Muscle layer of colon (tissue), 2 donors: ENCODE results near the gene CDIP1.

ENCODE experiments used
- H3K27ac ChIP-seq: one replicate; pipeline ENCODE4 v1.7.0; 2013; ENCODE audit warnings: low read depth, mild to moderate bottlenecking, low read length, moderate library complexity
- H3K27me3 ChIP-seq, 2 donors: one replicate each; pipeline ENCODE4 v1.7.0; 2013; ENCODE audit warnings: low read length in 2 of 2, mild to moderate bottlenecking in 2 of 2; ENCODE audit not compliant: insufficient read depth in 2 of 2, control insufficient read depth in 1 of 2
- H3K36me3 ChIP-seq: one replicate; pipeline ENCODE4 v1.7.0; 2013; ENCODE audit warnings: mild to moderate bottlenecking, low read length; ENCODE audit not compliant: insufficient read depth
- H3K4me1 ChIP-seq: one replicate; pipeline ENCODE4 v1.7.0; 2013; ENCODE audit warnings: mild to moderate bottlenecking, low read length; ENCODE audit not compliant: insufficient read depth
- H3K4me3 ChIP-seq, 2 donors: one replicate each; pipeline ENCODE4 v1.7.0; 2013; ENCODE audit warnings: low read length in 2 of 2, low read depth in 1 of 2, mild to moderate bottlenecking in 1 of 2, moderate library complexity in 1 of 2
- H3K9ac ChIP-seq: one replicate; pipeline ENCODE4 v1.7.0; 2013; ENCODE audit warnings: low read length
- H3K9me3 ChIP-seq: one replicate; pipeline ENCODE4 v1.7.0; 2013; ENCODE audit warnings: mild to moderate bottlenecking, low read length
- donor health status: abdominal sarcoma.
- donor health status: Adenocarcinoma of cecum.

CDIP1 gene

DNA sequence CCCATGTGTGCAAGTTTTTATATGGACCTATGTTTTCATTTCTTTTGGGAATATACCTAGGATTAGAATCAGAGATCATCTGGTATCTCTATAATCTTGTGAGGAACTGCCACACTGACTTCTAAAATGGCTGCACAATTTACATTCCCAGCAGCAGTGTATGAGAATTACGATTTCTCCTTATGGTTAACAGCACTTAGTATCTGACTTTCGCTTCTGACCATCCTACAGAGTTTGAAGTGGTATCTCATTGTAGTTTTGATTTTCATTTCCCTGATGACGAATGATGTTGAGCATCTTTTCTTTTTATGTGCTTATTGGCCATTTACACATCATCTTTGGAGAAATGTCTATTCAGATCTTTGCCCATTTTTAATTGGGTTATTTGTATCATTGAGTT, 27.6 kb upstream of the CDIP1 start:
- no peak overlapping the region for H3K4me3 ChIP-seq
- H3K4me1 ChIP-seq = no peaks in the 10 kb centered on the region
- H3K9ac ChIP-seq = no peak overlapping the region
- H3K36me3 ChIP-seq = no peaks in the 10 kb centered on the region
- no peaks in the 10 kb centered on the region for H3K27me3 ChIP-seq
- no peak overlapping the region for H3K27ac ChIP-seq
- H3K9me3 ChIP-seq = no peaks in the 10 kb centered on the region

DNA sequence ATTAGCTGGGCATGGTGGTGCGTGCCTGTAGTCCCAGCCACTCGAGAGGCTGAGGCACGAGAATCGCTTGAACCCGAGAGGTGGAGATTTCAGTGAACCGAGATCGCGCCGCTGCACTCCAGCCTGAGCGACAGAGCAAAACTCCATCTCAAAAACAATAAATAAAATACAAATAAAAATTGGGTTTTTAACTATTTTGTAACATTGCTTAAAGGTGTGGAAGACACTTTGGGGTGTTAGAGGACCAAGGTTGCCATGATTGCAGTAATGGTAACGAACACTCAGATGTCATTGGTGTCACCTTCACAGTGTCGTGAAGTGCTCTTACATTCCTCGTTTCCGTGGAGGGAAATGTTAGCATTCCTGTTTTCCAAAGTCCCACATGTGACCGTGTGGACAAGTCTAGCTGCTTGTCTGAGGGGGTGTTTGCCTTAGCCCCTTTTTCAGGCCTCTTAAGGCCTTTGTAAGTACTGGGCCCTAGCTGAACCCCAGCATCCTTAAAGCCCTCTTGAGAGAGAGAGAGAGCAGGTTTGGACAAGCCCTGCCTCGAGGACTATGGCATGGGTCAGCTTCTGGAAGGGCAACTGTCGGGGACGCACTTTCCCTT, 26.2 kb upstream of the CDIP1 start:
- Histone ChIP-seq H3K9me3 (no peaks in the 10 kb centered on the region), H3K9ac (no peak overlapping the region), H3K27ac (no peak overlapping the region), H3K27me3 (no peaks in the 10 kb centered on the region), H3K4me1 (no peaks in the 10 kb centered on the region), H3K4me3 (no peak overlapping the region), H3K36me3 (no peaks in the 10 kb centered on the region)

DNA sequence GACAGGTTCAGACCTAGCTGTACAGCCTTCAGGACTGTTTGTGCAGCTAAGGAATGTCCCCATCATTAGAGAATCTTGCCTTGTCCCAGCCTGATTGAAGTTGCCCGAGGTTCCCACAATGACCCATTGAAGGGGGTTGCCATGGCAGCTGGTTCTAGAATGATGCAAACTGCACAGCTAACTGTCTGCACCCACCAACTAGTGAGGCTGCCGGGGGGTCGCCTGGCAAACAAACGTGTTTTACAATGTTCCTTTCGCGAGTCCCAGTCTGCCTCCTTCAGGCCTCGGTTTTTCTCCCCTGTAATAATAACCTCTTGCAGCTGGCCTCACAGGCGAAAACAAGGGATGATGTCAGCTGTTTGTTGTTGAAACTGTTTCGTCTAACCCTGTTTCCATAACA, 23.0 kb upstream of the CDIP1 start:
- no peaks in the 10 kb centered on the region for H3K27me3 ChIP-seq
- no peaks in the 10 kb centered on the region for H3K4me1 ChIP-seq
- H3K9me3 ChIP-seq = no peaks in the 10 kb centered on the region
- no peaks in the 10 kb centered on the region for H3K36me3 ChIP-seq
- H3K27ac ChIP-seq = no peak overlapping the region
- H3K4me3 ChIP-seq = no peak overlapping the region
- H3K9ac ChIP-seq = no peak overlapping the region

DNA sequence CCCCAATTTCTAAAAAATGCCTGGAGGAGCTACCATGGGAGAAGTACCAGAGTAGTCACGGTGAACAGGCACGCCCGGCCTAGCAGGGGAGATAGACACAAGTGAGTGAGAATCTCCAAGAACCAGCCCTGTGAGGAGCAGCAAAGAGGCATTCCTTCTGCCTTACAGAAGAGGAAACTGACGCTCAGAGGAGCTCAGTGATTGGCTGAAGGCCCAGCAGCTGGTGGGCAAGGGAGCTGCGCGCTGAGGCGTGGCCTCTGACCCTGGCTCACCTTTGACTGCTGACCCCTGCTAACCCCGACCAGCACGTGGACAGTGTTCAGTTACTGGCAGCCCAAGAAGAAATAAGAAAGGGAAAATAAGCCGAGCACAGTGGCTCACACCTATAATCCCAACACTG, 19.4 kb upstream of the CDIP1 start:
- Histone ChIP-seq H3K9ac (no peak overlapping the region), H3K4me1 (no peaks in the 10 kb centered on the region), H3K27ac (no peak overlapping the region), H3K27me3 (no peaks in the 10 kb centered on the region), H3K4me3 (no peak overlapping the region), H3K9me3 (no peaks in the 10 kb centered on the region), H3K36me3 (no peaks in the 10 kb centered on the region)

DNA sequence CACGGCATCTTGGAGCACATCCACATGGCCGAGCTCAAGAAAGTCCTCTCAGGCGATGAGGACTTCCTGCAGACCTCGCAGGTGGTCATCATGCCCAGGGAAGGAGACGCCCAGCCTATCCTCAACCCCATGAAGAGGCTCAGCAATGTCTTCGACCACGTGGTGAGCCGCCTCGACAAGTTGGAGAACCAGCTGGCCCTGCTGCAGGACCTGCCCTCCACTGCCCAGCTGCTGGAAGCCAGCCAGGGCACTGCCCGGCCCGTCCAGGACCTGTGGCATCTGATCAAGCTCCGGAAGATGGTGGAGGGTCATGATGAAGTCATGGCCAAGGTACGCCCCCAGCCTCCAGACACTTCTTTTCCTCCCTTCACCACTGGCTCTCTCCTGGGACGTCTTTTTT, 18.0 kb upstream of the CDIP1 start:
- no peak overlapping the region for H3K9ac ChIP-seq
- no peak overlapping the region for H3K27ac ChIP-seq
- H3K4me1 ChIP-seq = no peaks in the 10 kb centered on the region
- no peaks in the 10 kb centered on the region for H3K27me3 ChIP-seq
- no peaks in the 10 kb centered on the region for H3K9me3 ChIP-seq
- H3K36me3 ChIP-seq = no peaks in the 10 kb centered on the region
- H3K4me3 ChIP-seq = no peak overlapping the region

DNA sequence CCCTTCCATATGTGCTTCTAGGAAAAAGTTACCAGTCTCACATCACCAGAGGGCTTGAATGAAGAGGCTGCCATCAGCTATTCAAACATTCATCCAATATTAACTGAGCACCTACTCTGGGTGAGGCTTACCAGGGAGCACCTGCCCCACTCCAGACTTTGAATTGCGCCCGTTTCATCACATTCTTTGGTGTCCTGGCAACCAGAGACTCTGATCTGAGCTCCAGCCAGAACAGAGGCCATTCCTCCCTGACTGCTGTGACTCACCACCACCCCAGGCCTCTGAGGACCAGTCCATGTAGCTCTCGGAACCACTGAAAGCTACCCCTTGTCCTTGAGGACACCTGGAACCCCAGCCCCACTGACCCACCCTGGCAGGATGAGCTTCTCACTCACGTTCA, 17.5 kb upstream of the CDIP1 start, which contains the start of gene C16orf96:
Gene C16orf96 (plus strand): TSS at position 229 of the 400 bp plus-strand sequence. CDS start 150 bp downstream, at position 379.
- Histone ChIP-seq H3K4me3 (no peak within 1 kb of the TSS), H3K9me3 (no peaks in the 10 kb centered on the region), H3K4me1 (no peaks in the 10 kb centered on the region), H3K9ac (no peak within 1 kb of the TSS), H3K27me3 (no peaks in the 10 kb centered on the region), H3K27ac (no peak within 1 kb of the TSS), H3K36me3 (no peaks in the 10 kb centered on the region)

DNA sequence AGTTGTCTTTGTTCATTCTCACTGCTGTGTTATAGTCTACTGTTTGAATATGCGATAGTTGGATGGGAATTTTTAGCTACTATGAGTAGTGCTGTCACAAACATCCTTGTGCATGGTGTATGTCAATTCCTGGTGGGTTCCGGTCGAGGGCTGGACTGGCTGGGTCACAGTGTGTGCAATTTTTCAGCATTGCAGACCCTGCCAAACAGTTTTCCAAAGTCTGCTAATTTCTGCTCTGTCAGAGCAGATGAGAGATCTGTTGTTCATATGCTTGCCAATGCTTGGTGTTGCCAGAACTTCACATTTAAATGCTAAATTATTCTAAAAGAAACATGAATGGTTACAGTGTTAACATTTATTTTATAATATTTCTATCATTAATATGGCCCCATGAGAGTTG, 14.0 kb upstream of the CDIP1 start:
- Histone ChIP-seq H3K9me3 (no peaks in the 10 kb centered on the region), H3K4me3 (no peak overlapping the region), H3K4me1 (no peaks in the 10 kb centered on the region), H3K27me3 (no peaks in the 10 kb centered on the region), H3K9ac (no peak overlapping the region), H3K36me3 (no peaks in the 10 kb centered on the region), H3K27ac (no peak overlapping the region)

DNA sequence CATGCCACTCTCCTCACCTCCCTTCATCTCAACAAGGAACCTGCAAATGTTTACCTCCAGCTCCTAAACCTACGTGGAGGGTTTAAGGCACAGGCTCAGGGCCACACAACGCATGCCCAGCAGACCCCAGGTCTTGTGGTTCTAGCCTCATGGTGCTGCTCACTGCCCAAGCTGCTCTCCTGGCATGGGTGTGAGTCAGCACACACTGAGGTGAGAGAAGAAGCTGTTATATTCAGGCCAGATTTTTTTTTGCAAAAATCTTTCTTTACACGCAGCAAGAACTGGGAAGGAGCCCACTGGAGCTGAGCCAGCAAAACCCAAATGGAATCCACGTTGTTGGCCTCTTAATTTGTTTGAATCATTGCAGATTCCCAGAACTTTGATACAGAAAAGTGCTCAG, 12.0 kb upstream of the CDIP1 start:
- Histone ChIP-seq H3K9me3 (no peaks in the 10 kb centered on the region), H3K36me3 (no peaks in the 10 kb centered on the region), H3K27me3 (no peaks in the 10 kb centered on the region), H3K9ac (no peak overlapping the region), H3K4me1 (no peaks in the 10 kb centered on the region), H3K27ac (no peak overlapping the region), H3K4me3 (no peak overlapping the region)

DNA sequence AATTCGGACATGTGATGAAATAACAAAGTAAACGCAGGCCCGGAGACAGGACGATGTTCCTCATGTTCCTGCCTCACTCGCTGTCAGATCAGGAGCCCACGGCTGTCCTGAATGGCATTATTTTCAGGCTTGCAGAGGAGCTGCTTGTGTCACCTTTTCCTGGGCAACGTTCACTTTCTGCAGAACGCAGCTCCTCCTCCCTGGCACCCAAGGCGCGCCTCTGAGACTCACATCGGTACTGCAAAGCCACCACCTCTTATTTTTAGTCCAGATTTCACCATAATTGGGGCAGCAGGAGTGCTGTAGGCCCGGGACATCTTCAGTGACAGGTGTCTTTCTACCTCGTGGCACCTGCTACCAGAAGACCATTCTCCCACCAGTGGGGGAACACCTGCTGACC, 9.6 kb upstream of the CDIP1 start:
- H3K4me1 ChIP-seq = no peaks in the 10 kb centered on the region
- no peak overlapping the region for H3K4me3 ChIP-seq
- H3K27me3 ChIP-seq = no peaks in the 10 kb centered on the region
- no peaks in the 10 kb centered on the region for H3K36me3 ChIP-seq
- no peak overlapping the region for H3K9ac ChIP-seq
- H3K9me3 ChIP-seq = no peaks in the 10 kb centered on the region
- H3K27ac ChIP-seq = no peak overlapping the region

DNA sequence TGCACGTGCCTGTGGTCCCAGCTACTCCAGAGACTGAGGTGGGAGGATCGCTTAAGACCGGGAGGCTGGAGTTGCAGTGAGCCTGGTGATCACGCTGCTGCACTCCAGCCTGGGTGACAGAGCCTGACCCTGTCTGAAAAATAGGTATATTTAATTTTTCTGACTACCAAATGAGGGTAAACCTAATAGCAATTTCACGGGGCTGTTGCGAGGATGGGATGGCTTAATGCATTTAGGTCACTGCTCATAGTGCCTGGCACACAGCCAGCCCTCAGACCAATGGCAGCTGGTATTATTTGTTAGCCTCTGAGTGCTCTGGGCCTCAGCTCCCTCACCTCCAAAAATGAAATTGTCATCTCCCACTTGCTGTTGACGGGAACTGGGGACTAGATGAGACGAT, 5.9 kb upstream of the CDIP1 start:
- no peak overlapping the region for H3K27ac ChIP-seq
- no peaks in the 10 kb centered on the region for H3K27me3 ChIP-seq
- no peaks in the 10 kb centered on the region for H3K4me1 ChIP-seq
- H3K9ac ChIP-seq = no peak overlapping the region
- no peaks in the 10 kb centered on the region for H3K36me3 ChIP-seq
- no peaks in the 10 kb centered on the region for H3K9me3 ChIP-seq
- H3K4me3 ChIP-seq = no peak overlapping the region

DNA sequence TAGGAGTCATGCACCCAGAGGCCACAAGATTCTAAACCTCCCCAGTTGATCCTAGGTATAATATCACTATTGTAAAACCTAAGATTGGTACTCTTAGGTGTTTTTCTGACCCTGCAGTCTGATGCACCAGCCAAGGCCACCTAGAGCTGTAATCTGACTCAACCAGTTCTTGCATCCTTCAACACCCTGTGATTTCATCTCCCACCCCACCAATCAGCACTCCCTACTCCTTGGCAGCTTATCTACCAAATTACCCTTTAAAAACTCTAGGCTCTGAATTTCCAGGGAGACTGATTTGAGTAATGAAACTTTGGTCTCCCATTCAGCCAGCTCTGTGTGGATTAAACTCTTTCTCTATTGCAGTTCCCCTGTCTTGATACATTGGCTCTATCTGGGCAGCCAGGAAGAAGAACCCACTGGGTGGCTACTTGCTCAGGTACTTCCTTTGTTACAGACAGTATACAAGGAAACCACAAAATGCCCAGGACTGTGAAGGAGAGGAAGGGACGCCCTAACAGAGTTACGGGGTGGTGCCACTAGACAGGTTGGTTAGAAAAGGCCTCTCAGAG, 1.2 kb upstream of the CDIP1 start:
- peaks cover 12% of the 10 kb centered on the region for H3K4me1 ChIP-seq
- no peak overlapping the region for H3K27ac ChIP-seq
- H3K9ac ChIP-seq = no peak overlapping the region
- H3K4me3 ChIP-seq = no peak overlapping the region
- no peaks in the 10 kb centered on the region for H3K9me3 ChIP-seq
- H3K36me3 ChIP-seq = no peaks in the 10 kb centered on the region
- H3K27me3 ChIP-seq = no peaks in the 10 kb centered on the region
